CD4-positive, alpha-beta T cell treated with Interleukin-17A for 1 hour (primary cell): ENCODE data around the gene AGXT.

Source experiments
- DNase-seq: peaks from one replicate; pipeline ENCODE4 v3.0.0-alpha.2; 2020

The AGXT gene

GRCh38 chr2:240916571-240917008 lies 48.0 kb downstream of the AGXT start:
- no peak for DNase-seq

- DNase-seq, result no peak
Observed at GRCh38 chr2:240917009-240917683, 48.5 kb downstream of the AGXT start.

GRCh38 chr2:240917684-240918257 lies 49.1 kb downstream of the AGXT start:
- no peak for DNase-seq

- DNase-seq, result no peak
Observed at GRCh38 chr2:240918258-240919091, 49.9 kb downstream of the AGXT start.

- DNase-seq, result no peak
Observed at GRCh38 chr2:240919161-240919781, 50.6 kb downstream of the AGXT start.

GRCh38 chr2:240919786-240920782 lies 51.5 kb downstream of the AGXT start:
- DNase-seq, result no peak

GRCh38 chr2:240920783-240921231 lies 52.2 kb downstream of the AGXT start:
- no peak for DNase-seq

- DNase-seq, result no peak
Observed at GRCh38 chr2:240921311-240921994, 52.8 kb downstream of the AGXT start.

- DNase-seq, result no peak
Observed at GRCh38 chr2:240921995-240922244, 53.3 kb downstream of the AGXT start.

GRCh38 chr2:240922245-240922981 lies 53.8 kb downstream of the AGXT start:
- DNase-seq, result no peak

GRCh38 chr2:240922982-240923537 lies 54.4 kb downstream of the AGXT start:
- no peak for DNase-seq

GRCh38 chr2:240925191-240925567 lies 56.6 kb downstream of the AGXT start:
- DNase-seq, result no peak

GRCh38 chr2:240925568-240926515 lies 57.2 kb downstream of the AGXT start:
- no peak for DNase-seq

GRCh38 chr2:240926516-240927389 lies 58.1 kb downstream of the AGXT start:
- DNase-seq, result no peak

GRCh38 chr2:240927390-240927781 lies 58.8 kb downstream of the AGXT start:
- no peak for DNase-seq

- DNase-seq, result no peak
Observed at GRCh38 chr2:240928476-240929363, 60.1 kb downstream of the AGXT start.

GRCh38 chr2:240929364-240930095 lies 60.9 kb downstream of the AGXT start:
- DNase-seq, result no peak
